Measurements from ENCODE around the gene NEUROD1.
"Not testable (repeated sequence)": the region's sequence is repeated elsewhere in the genome, so short reads cannot be mapped to it uniquely, and the experiment has no call there.

NEUROD1 gene

DNA sequence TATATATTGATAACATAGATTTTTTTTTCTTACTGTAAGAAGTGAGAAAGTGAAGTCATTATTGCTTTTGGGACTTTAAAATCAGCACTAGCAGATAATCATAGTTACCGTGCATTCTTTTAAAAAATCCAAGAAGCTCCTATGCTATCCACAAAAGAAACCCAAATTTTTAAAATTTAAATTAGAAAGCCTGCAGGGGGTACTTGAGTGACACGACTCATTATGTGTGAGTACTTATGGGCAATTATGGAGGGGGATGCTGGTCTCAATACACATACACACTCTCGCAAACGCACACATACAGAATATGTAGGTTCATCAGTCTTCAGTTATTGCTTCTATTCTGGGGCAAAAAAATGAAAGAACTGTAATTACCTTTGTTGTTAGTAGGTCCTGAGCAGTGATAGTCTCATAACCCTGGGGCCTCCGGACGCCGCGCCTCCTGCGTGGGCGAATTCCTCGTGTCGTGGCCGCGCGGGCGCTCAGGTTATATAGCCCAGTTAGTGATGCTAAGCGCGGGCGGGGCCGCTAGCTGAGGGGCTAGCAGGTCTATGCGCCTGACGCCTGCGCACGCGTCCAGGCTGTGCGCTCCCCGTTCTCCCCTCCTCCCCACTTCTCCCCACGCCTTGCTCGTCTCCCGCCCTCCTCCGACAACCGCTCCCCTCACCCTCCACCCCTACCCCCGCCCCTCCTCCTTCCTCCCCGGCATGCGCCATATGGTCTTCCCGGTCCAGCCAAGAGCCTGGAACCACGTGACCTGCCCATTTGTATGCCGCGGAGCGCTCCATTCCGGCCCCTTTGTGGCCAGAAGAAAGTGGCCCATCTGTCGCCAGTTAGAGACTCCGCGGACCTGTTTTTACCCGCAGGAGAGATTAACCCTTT is at the start of gene NEUROD1:
NEUROD1 (minus strand) TSS at position 463 of the 882 bp plus-strand sequence. CDS start 1,657 bp downstream, outside the sequence.
- H3K36me3 ChIP-seq (ENCODE audit: control insufficient read depth in 2 of 2, insufficient read depth in 2 of 2, low read length in 2 of 2): no peaks in the 10 kb centered on the region
- H3K27ac ChIP-seq (ENCODE audit: low read length): no peak within 1 kb of the TSS
- peaks cover 0 to 3% of the 10 kb centered on the region in 2 donors for H3K9me3 ChIP-seq (ENCODE audit: control insufficient read depth in 2 of 2, low read length in 2 of 2)
- H3K4me3 ChIP-seq (ENCODE audit: low read length in 2 of 2): peak within 1 kb of the TSS; percentile 21 to 44
- H3K9ac ChIP-seq (ENCODE audit: low read length in 2 of 2): no peak within 1 kb of the TSS
- H3K4me1 ChIP-seq (ENCODE audit: control insufficient read depth, insufficient read depth, low read length): peaks cover 19% of the 10 kb centered on the region
- peaks cover 60 to 79% of the 10 kb centered on the region in 2 donors for H3K27me3 ChIP-seq (ENCODE audit: control insufficient read depth in 1 of 2, insufficient read depth in 2 of 2, low read length in 2 of 2)

DNA sequence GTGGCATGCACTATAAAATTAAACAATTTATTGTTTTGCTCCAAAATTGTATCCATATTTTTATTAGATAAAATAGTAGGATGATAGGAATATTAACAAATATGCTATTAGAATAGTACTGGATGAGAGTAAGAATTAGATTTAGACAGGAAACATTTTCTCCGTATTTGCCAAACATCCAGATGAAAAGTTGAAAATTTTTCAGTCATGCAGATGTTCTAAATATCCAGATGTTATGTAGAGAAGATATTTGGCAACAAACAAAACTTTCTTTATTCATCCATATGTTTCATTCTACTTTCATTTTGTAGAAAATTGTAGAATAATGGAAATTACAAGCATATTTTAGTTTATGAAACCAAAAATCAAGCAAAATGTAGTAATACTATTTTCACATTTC is 45.2 kb upstream of the NEUROD1 start:
- no peaks in the 10 kb centered on the region for H3K36me3 ChIP-seq (ENCODE audit: control insufficient read depth in 2 of 2, insufficient read depth in 2 of 2, low read length in 2 of 2)
- H3K27ac ChIP-seq (ENCODE audit: low read length): no peak overlapping the region
- no peak overlapping the region for H3K9ac ChIP-seq (ENCODE audit: low read length in 2 of 2)
- no peak overlapping the region for H3K4me3 ChIP-seq (ENCODE audit: low read length in 2 of 2)
- peaks cover 0 to 5% of the 10 kb centered on the region in 2 donors for H3K27me3 ChIP-seq (ENCODE audit: control insufficient read depth in 1 of 2, insufficient read depth in 2 of 2, low read length in 2 of 2)
- no peaks in the 10 kb centered on the region for H3K4me1 ChIP-seq (ENCODE audit: control insufficient read depth, insufficient read depth, low read length)
- H3K9me3 ChIP-seq (ENCODE audit: control insufficient read depth in 2 of 2, low read length in 2 of 2): no peaks in the 10 kb centered on the region

DNA sequence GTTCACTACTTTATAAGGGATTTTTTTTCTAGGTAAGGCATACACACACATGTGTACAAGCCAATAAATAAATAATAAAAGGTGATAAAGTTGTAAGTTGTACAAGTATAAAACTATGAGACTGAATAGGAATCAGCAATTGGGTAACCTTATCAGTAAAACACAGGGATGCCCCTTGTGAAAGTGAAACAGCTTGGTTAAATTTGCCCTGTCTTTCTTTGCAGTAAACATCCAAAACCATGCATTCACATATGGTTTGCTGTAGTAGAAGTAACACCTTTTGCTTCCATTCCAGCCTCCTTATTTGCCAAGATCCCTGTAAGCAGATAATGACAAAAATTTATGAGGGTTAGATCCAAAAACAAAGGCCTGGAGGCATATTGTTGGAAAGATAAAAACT is 44.3 kb upstream of the NEUROD1 start:
- H3K27me3 ChIP-seq (ENCODE audit: control insufficient read depth in 1 of 2, insufficient read depth in 2 of 2, low read length in 2 of 2): peaks cover 0 to 2% of the 10 kb centered on the region in 2 donors
- H3K9me3 ChIP-seq (ENCODE audit: control insufficient read depth in 2 of 2, low read length in 2 of 2): no peaks in the 10 kb centered on the region
- H3K9ac ChIP-seq (ENCODE audit: low read length in 2 of 2): no peak overlapping the region
- H3K36me3 ChIP-seq (ENCODE audit: control insufficient read depth in 2 of 2, insufficient read depth in 2 of 2, low read length in 2 of 2): no peaks in the 10 kb centered on the region
- H3K4me3 ChIP-seq (ENCODE audit: low read length in 2 of 2): no peak overlapping the region
- H3K4me1 ChIP-seq (ENCODE audit: control insufficient read depth, insufficient read depth, low read length): no peaks in the 10 kb centered on the region
- H3K27ac ChIP-seq (ENCODE audit: low read length): no peak overlapping the region

DNA sequence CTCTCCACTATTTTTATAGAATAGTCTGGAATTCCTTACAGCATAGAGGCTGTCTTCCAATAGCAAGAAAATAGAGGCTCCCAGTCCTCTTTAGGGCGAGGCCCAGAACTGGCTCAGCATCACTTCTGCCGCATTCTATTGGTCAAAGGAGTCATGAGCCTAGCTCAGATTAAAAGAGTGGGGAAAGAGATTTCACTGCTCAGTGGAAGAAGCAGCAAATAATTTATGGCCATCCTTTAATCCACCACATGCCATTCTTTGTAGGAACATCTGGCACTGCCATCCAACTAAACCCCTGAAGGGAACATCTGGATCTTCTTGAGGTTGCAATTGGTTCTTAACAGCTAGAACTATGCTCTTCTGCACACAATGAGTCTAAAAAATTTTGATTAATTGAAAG is 43.4 kb upstream of the NEUROD1 start:
- Histone ChIP-seq H3K4me3 (ENCODE audit: low read length in 2 of 2) (no peak overlapping the region), H3K36me3 (ENCODE audit: control insufficient read depth in 2 of 2, insufficient read depth in 2 of 2, low read length in 2 of 2) (no peaks in the 10 kb centered on the region), H3K9ac (ENCODE audit: low read length in 2 of 2) (no peak overlapping the region), H3K4me1 (ENCODE audit: control insufficient read depth, insufficient read depth, low read length) (no peaks in the 10 kb centered on the region), H3K27me3 (ENCODE audit: control insufficient read depth in 1 of 2, insufficient read depth in 2 of 2, low read length in 2 of 2) (peaks cover 0 to 2% of the 10 kb centered on the region in 2 donors), H3K9me3 (ENCODE audit: control insufficient read depth in 2 of 2, low read length in 2 of 2) (no peaks in the 10 kb centered on the region), H3K27ac (ENCODE audit: low read length) (no peak overlapping the region)

DNA sequence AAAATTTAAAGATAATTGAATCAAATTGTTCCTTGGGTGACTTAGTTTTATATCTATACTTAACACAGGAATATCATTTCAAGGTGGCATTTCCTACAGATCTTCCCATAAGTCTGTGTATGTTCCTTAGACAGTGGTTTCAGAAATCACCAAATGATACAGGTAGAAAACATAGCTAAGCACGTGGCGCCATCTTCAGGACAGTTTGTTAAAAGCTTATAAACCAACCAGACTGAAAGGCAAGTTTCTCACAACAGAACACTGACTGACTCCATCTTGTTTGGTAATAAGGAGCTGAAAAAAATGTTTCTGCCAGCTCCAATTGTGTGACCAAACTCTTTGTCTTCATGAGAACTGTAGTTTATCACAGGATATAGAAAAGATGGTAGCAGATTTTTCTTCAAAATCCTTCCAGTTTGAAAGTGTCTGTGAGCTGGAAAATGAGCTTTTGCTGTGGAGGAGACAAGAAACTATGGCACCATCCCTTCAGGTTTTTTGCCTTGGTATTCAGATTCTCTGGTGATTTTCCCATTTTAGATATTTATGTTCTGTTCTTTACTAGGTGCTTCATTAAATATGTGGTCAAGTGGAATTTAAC is 34.8 kb upstream of the NEUROD1 start:
- Histone ChIP-seq H3K4me3 (ENCODE audit: low read length in 2 of 2) (no peak overlapping the region), H3K27me3 (ENCODE audit: control insufficient read depth in 1 of 2, insufficient read depth in 2 of 2, low read length in 2 of 2) (no peaks in the 10 kb centered on the region), H3K9me3 (ENCODE audit: control insufficient read depth in 2 of 2, low read length in 2 of 2) (no peaks in the 10 kb centered on the region), H3K9ac (ENCODE audit: low read length in 2 of 2) (no peak overlapping the region), H3K27ac (ENCODE audit: low read length) (no peak overlapping the region), H3K36me3 (ENCODE audit: control insufficient read depth in 2 of 2, insufficient read depth in 2 of 2, low read length in 2 of 2) (no peaks in the 10 kb centered on the region), H3K4me1 (ENCODE audit: control insufficient read depth, insufficient read depth, low read length) (no peaks in the 10 kb centered on the region)

DNA sequence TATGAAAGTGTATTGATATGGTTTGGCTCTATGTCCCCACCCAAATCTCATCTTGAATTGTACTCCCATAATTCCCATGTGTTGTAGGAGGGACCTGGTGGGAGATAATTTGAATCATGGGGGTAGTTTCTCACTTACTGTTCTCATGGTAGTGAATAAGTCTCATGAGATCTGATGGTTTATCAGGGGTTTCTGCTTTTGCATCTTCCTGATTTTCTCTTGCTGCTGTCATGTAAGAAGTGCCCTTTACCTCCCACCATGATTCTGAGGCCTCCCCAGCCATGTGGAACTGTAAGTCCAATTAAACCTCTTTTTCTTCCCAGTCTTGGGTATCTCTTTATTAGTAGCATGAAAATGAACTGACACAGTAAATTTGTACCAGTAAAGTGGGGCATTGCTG is 30.7 kb upstream of the NEUROD1 start:
- not testable (repeated sequence) for H3K27ac ChIP-seq (ENCODE audit: low read length); H3K4me3 ChIP-seq (ENCODE audit: low read length in 2 of 2); H3K9ac ChIP-seq (ENCODE audit: low read length in 2 of 2); H3K9me3 ChIP-seq (ENCODE audit: control insufficient read depth in 2 of 2, low read length in 2 of 2); H3K27me3 ChIP-seq (ENCODE audit: control insufficient read depth in 1 of 2, insufficient read depth in 2 of 2, low read length in 2 of 2); H3K36me3 ChIP-seq (ENCODE audit: control insufficient read depth in 2 of 2, insufficient read depth in 2 of 2, low read length in 2 of 2); H3K4me1 ChIP-seq (ENCODE audit: control insufficient read depth, insufficient read depth, low read length)

DNA sequence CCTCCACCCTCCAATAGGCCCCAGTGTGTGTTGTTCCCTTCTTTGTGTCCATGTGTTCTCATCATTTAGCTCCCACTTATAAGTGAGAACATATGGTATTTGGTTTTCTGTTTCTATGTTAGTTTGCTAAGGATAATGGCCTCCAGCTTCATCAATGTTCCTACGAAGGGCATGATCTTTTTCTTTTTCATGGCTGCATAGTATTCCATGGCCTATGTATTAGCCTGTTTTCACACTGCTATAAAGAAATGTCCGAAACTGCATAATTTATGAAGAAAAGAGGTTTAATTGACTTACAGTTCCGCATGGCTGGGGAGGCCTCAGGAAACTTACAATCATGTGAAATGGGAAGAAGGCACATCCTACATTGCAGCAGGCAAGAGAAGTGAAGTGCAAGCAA is 22.2 kb upstream of the NEUROD1 start:
- H3K9ac ChIP-seq (ENCODE audit: low read length in 2 of 2); H3K4me1 ChIP-seq (ENCODE audit: control insufficient read depth, insufficient read depth, low read length); H3K27ac ChIP-seq (ENCODE audit: low read length); H3K36me3 ChIP-seq (ENCODE audit: control insufficient read depth in 2 of 2, insufficient read depth in 2 of 2, low read length in 2 of 2); H3K27me3 ChIP-seq (ENCODE audit: control insufficient read depth in 1 of 2, insufficient read depth in 2 of 2, low read length in 2 of 2); H3K4me3 ChIP-seq (ENCODE audit: low read length in 2 of 2); H3K9me3 ChIP-seq (ENCODE audit: control insufficient read depth in 2 of 2, low read length in 2 of 2): not testable (repeated sequence)

DNA sequence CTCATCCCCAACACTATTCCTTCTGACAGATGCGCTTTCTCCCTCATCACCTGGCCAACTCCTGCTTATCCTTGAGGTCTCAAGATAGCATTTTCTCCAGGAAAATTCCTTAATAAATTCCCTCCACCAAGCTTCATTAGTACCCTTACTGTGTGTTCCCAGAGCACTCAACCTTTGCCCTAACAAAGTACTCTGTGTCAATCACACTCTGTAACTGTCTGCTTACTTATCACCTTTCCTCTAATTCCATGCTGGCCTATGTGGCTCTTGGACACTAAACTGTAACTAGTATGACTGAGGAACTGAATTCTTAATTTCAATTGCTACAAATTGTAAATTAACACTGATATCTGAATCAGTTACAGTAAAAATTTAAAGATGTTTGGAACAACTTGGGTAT is 17.9 kb upstream of the NEUROD1 start:
- H3K4me3 ChIP-seq (ENCODE audit: low read length in 2 of 2): no peak overlapping the region
- H3K36me3 ChIP-seq (ENCODE audit: control insufficient read depth in 2 of 2, insufficient read depth in 2 of 2, low read length in 2 of 2): no peaks in the 10 kb centered on the region
- no peaks in the 10 kb centered on the region for H3K9me3 ChIP-seq (ENCODE audit: control insufficient read depth in 2 of 2, low read length in 2 of 2)
- no peaks in the 10 kb centered on the region for H3K4me1 ChIP-seq (ENCODE audit: control insufficient read depth, insufficient read depth, low read length)
- H3K9ac ChIP-seq (ENCODE audit: low read length in 2 of 2): no peak overlapping the region
- no peak overlapping the region for H3K27ac ChIP-seq (ENCODE audit: low read length)
- H3K27me3 ChIP-seq (ENCODE audit: control insufficient read depth in 1 of 2, insufficient read depth in 2 of 2, low read length in 2 of 2): no peaks in the 10 kb centered on the region

DNA sequence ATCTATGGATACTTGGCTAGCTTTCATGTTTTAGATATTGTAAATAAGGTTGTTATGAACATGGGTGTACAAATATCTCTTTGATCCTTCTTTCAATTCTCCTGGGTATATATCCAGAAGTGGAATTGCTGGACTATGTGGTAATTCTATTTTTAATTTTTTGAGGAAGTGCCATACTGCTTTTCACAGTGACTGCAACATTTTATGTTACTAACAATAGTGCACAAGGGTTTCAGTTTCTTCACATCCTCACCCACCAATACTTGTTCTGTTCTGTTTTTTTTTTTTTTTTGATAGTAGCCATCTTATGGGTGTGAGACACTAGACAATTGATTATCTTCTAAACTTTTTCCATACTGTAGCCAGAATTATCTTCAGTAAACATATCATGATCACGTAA is 17.3 kb upstream of the NEUROD1 start:
- H3K4me3 ChIP-seq (ENCODE audit: low read length in 2 of 2): no peak overlapping the region
- H3K9ac ChIP-seq (ENCODE audit: low read length in 2 of 2): no peak overlapping the region
- H3K36me3 ChIP-seq (ENCODE audit: control insufficient read depth in 2 of 2, insufficient read depth in 2 of 2, low read length in 2 of 2): no peaks in the 10 kb centered on the region
- H3K4me1 ChIP-seq (ENCODE audit: control insufficient read depth, insufficient read depth, low read length): no peaks in the 10 kb centered on the region
- H3K27me3 ChIP-seq (ENCODE audit: control insufficient read depth in 1 of 2, insufficient read depth in 2 of 2, low read length in 2 of 2): no peaks in the 10 kb centered on the region
- no peak overlapping the region for H3K27ac ChIP-seq (ENCODE audit: low read length)
- no peaks in the 10 kb centered on the region for H3K9me3 ChIP-seq (ENCODE audit: control insufficient read depth in 2 of 2, low read length in 2 of 2)

DNA sequence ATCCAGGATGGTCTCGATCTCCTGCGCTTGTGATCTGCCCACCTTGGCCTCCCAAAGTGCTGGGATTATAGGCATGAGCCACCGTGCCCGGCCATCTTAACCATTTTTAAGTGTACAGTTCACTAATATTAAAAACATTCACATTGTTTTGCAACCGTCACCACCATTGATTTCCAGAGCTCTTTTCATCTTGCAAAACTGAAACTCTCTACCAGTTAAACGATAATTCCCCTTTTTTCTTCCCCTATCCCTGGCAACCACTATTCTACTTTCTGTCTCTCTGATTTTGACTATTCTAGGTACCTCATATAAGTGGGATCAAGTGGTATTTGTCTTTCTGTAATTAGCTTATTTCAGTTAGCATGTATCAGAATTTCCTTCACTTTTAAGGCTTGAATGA is 16.8 kb upstream of the NEUROD1 start:
- H3K36me3 ChIP-seq (ENCODE audit: control insufficient read depth in 2 of 2, insufficient read depth in 2 of 2, low read length in 2 of 2): no peaks in the 10 kb centered on the region
- H3K9me3 ChIP-seq (ENCODE audit: control insufficient read depth in 2 of 2, low read length in 2 of 2): no peaks in the 10 kb centered on the region
- no peak overlapping the region for H3K4me3 ChIP-seq (ENCODE audit: low read length in 2 of 2)
- no peaks in the 10 kb centered on the region for H3K4me1 ChIP-seq (ENCODE audit: control insufficient read depth, insufficient read depth, low read length)
- no peak overlapping the region for H3K9ac ChIP-seq (ENCODE audit: low read length in 2 of 2)
- H3K27me3 ChIP-seq (ENCODE audit: control insufficient read depth in 1 of 2, insufficient read depth in 2 of 2, low read length in 2 of 2): no peaks in the 10 kb centered on the region
- no peak overlapping the region for H3K27ac ChIP-seq (ENCODE audit: low read length)

DNA sequence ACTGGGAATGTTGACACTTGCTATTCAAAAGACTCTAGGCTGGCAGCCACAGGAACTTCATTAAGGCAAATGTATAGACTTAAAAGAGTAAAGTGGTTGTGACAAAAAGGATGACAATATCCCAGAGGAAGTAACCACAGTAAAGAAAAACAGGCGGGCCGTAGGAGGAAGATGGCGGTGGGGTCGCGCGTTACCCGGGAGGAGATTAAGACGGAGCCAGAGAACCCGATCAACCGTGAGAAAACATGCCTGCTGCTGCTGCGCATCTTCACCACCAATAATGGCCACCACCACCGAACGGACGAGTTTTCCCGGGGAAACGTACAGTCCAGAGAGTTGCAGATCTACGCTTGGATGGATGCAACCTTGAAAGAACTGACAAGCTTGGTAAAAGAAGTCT is 14.0 kb upstream of the NEUROD1 start:
- Histone ChIP-seq H3K9me3 (ENCODE audit: control insufficient read depth in 2 of 2, low read length in 2 of 2) (no peaks in the 10 kb centered on the region), H3K9ac (ENCODE audit: low read length in 2 of 2) (no peak overlapping the region), H3K27me3 (ENCODE audit: control insufficient read depth in 1 of 2, insufficient read depth in 2 of 2, low read length in 2 of 2) (no peaks in the 10 kb centered on the region), H3K4me1 (ENCODE audit: control insufficient read depth, insufficient read depth, low read length) (no peaks in the 10 kb centered on the region), H3K36me3 (ENCODE audit: control insufficient read depth in 2 of 2, insufficient read depth in 2 of 2, low read length in 2 of 2) (no peaks in the 10 kb centered on the region), H3K27ac (ENCODE audit: low read length) (no peak overlapping the region), H3K4me3 (ENCODE audit: low read length in 2 of 2) (no peak overlapping the region)
